OCI-M2 (cell line): ENCODE measurements around the gene SRSF9.

Experiments
- DNase-seq: peaks from one replicate; lab custom pipeline; 2025; ENCODE audit not compliant: unreplicated experiment; lab: John Stamatoyannopoulos, UW

Gene SRSF9

DNA sequence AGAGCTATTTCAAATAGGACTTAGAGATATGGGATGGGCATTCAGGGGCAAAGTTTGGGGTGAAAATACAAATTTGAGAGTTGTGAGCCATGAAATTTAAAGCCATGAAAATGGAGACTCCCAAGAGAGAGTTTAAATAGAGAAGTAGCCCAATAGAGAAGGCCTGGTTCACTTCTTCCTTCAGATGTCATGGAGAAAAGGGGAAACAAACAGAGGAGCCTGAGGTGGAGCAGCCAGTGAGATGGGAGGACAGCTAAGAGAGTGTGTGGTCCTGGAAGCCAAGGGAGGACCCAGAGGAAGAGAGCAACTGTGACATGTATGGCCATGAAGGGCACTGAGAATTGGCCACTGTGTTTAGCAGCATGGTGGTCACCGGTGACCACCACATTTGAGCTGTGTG lies 14.1 kb upstream of the SRSF9 start:
- DNase-seq, result no peak

DNA sequence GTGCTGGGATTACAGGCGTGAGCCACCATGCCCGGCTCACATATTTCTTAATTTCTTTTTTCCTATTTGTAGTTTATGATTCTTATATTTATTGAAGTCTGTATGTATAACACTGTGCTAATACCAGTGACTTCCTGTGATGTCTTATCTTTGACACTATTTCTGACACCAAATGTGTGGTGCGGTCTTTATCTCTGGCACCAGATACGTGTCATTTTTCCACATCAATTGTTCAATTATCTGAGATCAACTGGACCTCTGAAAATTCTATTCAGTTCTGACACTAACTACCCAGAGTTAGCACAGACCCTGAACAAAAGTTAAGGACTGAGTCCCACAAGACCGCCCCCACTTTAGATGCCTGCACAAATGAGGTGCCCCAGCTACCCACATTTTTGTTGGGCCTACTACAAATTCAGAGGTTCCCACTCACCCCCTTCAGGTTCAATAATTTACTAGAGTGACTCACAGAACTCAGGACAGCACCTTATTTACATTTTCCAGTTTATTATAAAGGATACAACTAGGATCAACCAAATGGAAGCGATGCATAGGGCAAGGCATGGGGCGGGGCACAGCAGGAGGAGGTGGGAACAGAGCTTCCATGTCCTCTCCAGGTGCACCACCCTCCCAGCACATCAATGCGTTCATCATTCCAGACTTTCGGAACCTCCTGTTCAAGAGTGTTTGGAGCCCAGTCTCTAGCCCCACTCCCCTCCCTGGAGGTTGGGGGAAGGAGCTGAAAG lies 11.6 kb upstream of the SRSF9 start:
- DNase-seq, result no peak

GRCh38 chr12:120480211-120480610 lies 10.7 kb upstream of the SRSF9 start:
- no peak for DNase-seq

GRCh38 chr12:120479458-120479857 lies 9.9 kb upstream of the SRSF9 start:
- no peak for DNase-seq

DNA sequence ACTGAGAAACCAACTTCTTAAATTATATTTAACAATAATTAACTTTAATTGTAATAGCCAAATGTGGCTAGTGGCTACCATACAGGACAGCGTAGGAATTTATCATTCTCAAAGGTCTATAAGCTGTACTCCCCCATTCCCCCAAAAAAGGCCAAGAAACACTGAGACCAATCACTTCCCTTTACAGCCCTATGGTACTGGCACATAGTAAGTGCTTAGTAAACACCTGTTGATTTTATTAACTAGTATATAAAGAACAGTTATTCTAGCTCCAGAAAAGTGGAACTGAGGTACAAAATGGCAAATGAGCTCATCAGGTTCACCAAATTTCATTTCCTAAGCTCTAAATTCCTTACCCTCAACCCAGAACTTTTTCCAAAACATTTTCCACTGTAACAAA lies 6.1 kb upstream of the SRSF9 start:
- DNase-seq, result no peak

DNA sequence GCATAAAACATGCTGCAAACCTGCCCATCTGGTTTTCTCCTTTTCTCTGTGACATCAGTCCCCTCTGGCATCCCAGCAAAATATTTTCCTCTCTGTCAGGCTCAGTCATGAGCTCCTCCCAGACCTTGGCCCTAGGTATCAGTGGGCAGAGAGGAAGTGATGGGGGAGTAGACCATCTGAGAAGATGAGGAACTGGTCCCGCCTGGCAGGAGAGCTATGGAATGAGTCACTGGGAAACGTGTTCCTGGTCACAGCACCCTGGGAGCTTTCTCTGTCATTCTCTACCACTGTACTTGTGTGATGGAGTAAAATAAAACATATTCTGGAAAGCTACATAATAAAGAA lies 5.0 kb upstream of the SRSF9 start:
- DNase-seq, result no peak

- no peak for DNase-seq
Measured at GRCh38 chr12:120473807-120474615, 4.5 kb upstream of the SRSF9 start.

DNA sequence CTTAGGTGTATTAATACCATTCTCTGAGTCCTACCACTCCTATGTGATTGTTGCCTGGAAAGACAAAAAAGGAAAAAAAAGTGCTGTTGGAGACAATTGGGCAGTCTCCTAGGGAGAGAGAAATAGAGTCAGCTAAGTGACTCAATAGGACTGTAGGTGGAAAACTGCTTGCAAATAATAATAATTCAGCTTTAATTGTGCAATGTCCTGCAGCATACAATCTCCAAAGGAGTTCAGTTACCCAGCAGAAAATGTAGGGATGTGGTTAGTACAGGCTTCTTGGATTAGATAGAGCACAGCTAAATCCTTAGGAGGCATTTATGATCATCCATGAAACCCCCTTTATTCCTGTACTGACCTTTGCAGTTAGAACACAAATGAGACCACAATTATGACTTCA lies 3.0 kb upstream of the SRSF9 start:
- DNase-seq, result no peak

- no peak for DNase-seq
Measured at GRCh38 chr12:120470150-120470784, 719 bp upstream of the SRSF9 start.

DNA sequence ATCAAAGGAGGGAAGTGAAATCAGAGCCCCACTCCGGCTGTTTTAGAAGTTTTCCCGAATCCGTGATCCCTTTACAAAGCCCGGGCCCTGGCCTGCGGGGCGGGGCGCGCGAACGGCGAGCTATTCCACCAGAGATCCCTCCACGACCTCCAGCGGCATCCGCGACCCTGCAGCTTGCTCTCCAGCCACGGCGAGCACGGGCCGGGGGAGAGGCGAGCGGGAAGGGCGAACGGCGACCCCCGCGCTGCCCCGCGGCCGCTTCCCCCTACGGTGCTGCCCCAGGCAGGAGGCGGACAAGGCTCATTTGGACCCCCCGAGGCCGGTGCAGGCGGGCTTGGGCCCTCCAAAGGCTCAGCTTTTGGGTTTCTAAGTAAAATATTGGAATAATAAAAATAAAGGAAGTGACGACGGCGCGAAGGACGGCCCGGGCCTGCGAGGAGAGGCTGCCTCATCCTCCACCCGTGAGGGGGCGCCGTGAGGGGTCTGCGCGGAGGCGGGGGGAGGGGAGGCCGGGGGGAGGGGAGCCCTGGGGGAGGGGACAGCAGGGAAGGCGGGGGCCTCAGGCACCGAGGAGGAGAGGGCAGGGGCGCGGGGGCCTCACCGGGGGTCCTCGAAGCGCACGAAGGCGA lies 613 bp downstream of the SRSF9 start:
- no peak for DNase-seq

GRCh38 chr12:120468325-120468820 lies 1.2 kb downstream of the SRSF9 start:
- no peak for DNase-seq

GRCh38 chr12:120467439-120467838 lies 2.1 kb downstream of the SRSF9 start:
- DNase-seq, result no peak

- no peak for DNase-seq
Measured at GRCh38 chr12:120466560-120467315, 2.8 kb downstream of the SRSF9 start.

DNA sequence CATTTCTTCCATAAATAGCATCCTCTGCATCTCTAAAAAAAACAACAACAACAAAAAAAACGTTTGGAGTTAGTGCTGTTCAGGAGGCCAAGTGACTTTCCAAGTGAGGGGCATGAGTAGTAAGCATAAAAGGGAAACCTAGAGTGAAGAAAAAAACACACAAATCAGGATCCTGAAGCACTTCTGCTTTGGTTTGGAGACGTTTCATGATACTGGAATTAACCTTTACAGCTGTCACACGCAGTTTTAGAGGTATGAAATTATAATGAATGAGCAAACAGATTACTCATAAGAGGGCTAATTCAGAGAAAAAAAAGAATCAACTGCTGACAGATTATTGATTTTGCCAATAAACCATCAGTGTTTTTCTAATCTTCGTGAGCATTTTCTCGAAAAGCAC lies 3.8 kb downstream of the SRSF9 start:
- no peak for DNase-seq

DNA sequence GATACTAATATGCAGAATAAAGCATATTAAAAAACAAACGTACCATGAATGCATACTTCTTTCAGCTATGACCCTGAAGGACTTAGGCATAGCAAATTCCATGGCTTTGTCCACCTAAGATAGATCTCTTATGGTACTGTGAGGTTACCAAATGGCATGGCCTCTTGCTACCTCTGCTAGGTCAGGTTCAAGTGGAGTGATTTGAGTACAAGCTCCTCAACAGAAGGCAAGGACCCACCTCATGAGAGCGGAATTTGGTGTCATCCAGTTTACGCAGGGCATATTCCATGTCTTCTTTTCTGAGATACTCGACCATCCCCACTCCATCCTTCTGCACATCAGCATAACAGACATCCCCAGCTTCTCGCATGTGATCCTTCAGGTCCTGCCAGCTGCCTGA lies 5.8 kb downstream of the SRSF9 start:
- DNase-seq, result no peak

DNA sequence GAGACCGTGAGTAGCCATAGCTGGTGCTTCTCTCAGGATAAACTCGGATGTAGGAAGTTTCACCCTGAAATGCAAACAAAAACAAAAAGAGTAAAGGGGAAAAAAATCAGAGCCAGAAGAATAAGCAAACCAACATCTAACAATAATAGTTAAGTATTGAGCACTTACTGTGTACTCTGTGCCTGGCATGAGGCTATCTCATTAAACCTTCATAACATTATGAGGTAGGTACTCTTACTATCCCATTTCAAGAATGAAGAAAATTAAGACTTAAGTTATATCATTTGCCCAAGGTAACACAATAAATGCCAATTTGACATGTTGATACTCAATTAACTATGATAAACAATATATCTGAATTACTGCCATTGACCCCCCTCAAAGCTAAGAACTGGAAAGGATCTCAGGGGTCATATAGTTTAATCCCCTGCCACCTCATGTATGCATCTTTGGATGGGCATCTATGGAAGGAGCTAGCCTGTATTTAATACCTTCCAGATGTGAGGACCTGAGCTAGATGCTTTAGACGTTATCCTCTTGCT lies 7.4 kb downstream of the SRSF9 start:
- no peak for DNase-seq

DNA sequence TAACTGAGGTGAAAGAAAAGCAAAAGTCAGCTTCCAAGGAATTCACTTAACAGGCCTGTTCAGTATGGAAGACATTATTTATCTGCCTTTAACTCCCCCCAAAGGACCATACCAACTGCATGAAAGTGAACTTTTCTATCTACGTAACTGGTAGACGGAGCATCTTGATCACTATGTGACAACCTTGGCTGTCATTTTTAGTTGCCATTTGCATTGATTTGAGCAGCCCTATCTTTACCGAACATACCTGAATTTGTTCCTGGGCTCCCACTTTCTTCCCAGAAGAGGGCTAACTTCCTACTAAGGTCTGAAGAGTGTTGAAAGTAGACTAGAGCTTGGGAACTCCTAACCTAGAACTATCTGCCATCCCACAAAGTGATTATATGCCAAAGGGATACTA lies 9.4 kb downstream of the SRSF9 start:
- DNase-seq, result no peak

DNA sequence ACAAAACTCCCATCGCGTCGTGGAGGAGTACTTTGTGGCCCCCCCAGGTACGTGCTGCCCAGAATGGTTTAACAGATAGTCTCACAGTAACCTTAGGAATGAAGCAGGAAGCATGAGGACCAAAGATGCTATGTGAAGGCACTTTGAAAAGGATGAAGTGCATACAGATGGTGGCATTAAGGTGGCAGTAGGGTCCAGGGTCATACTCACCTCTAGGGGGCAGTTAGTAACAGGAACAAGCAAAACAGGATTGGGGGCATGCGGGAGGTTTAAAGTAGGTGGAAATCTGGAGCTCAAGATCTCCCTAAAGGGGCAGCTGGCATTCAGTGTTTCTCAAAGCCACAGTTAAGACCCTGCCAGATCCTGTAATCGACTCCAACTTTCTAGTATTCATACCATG lies 12.4 kb downstream of the SRSF9 start:
- DNase-seq, result no peak

- no peak for DNase-seq
Measured at GRCh38 chr12:120455302-120455701, 14.2 kb downstream of the SRSF9 start.

- no peak for DNase-seq
Measured at GRCh38 chr12:120453977-120454376, 15.6 kb downstream of the SRSF9 start.
